ENCODE results near the gene SDR9C7.
"Not testable (repeated sequence)": the region's sequence is repeated elsewhere in the genome, so short reads cannot be mapped to it uniquely, and the experiment has no call there.

SDR9C7 gene

GRCh38 chr12:56914256-56914655 is 20.0 kb downstream of the SDR9C7 start:
- DNase-seq, result no peak

- DNase-seq, result not testable (repeated sequence)
Observed at GRCh38 chr12:56909403-56909802, 24.8 kb downstream of the SDR9C7 start.

- DNase-seq, result no peak
Observed at GRCh38 chr12:56908136-56908535, 26.1 kb downstream of the SDR9C7 start.

- DNase-seq, result no peak
Observed at GRCh38 chr12:56905852-56906251, 28.4 kb downstream of the SDR9C7 start.

DNA sequence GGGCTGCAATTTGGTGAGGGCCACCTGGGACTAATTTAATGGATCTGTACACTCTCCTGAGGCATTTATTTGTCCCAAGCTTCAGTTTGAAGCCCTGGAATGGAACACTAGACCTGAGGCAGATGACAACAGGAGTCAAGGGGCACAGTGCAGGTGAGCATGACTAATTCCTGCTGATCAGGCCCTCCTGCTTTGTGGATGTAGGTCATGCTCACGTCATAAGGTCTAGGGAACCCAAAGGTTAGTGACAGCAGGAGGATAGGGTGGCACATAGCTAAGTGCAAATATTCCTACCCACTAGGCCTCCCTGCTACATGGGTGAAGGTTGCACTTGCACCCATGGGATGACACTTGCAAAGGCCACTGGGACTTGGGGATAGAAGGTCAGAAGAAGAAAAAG is 30.8 kb downstream of the SDR9C7 start:
- no peak for DNase-seq

DNA sequence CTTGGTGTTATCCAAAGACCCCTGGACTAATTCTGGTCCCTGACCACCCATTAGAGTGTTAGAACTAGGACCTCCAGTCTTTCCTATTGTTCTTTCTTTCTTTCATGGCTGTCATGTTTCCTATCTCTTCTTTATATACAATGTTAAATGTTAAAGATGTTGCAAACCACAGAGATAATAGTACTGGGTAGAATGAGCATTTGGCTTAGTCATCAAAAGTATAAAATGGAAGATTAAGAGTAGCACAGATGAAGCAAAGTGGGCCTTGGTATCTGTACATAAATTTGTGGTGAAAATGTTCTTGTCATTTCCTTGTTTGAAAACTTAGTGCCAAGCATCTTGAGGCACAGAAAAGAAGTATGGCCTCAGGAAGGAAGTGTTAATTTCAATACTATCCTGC is 32.9 kb downstream of the SDR9C7 start:
- DNase-seq, result not testable (repeated sequence)

DNA sequence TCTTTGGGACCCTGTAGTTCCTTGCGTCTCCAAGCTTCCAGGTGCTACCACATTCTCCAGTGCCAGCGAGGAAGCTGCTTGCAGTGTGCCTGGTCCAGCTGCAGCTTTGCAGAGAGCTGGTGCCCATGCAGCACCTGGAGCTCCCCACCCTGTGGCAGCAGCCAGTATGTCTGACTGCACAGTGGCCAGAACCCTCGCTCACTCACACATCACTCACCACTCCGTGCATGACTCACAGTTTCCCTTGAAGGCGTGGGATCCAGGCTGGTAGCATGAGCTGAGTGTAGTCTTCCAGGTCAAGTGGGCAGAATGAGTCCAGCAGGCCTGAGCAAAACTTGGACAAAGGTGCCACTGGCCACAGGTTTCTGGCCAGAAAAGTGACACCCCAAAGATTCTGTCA is 33.6 kb downstream of the SDR9C7 start:
- DNase-seq, result no peak

DNA sequence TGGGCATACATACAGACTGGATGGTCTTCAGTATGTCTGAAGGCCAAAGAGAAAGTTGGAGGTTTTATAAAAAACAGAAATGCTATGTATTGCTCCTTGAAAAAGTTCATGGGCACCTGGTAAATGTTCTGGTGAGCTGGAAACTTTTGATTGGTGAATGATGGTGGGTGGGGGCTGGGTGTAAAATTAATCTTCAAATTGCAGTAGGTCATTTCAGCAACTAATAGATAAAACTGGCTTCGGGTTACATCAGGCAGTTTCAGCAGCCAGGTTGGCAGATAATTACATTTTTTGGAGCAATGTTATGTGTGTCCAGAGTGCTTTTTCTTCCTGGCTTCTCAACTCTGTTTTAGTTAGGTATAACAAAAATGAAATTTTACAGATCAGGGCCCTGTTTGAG is 35.3 kb downstream of the SDR9C7 start:
- no peak for DNase-seq

DNA sequence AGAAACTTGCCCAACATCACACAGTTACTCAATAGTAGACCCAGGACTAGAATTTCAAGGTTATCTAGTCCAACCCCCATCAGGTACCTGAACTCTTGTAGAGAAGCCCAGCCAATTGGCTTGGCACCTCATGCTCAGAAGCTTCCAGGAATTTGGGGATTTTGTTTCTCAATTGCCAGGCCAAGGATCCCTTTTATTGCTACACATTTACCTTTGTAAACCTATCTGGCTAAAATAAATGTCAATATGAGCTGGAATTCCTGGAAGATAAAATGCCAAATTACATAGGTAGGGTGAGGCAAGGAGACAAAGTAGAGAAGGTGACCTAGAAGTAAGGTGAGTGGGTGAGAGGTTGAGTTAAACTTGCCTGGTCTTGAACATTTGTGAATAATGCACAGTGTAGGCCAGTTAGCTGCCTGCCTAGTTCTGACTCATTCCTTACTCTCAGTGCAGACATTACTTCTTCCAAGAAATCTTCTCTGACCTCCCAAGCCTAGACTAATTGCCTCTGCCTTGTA is 36.3 kb downstream of the SDR9C7 start:
- DNase-seq, result no peak

DNA sequence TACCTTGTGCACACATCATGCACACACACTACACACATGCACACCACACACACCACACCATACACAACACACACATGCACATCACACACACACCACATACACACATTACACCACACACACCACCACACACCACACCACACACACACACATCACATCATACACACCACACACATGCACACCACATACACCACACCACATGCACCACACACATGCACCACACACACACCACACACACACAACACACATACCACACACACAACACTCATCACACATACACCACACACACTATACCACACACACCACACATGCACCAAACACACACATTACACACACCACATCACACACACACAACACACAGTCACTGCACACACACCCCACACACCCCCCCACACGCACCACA is 38.1 kb downstream of the SDR9C7 start:
- DNase-seq, result no peak

- DNase-seq, result no peak
Observed at GRCh38 chr12:56894698-56895368, 39.4 kb downstream of the SDR9C7 start.

- not testable (repeated sequence) for DNase-seq
Observed at GRCh38 chr12:56891885-56892284, 42.3 kb downstream of the SDR9C7 start.

GRCh38 chr12:56886319-56886718 is 47.9 kb downstream of the SDR9C7 start:
- no peak for DNase-seq

- DNase-seq, result no peak
Observed at GRCh38 chr12:56885316-56885715, 48.9 kb downstream of the SDR9C7 start.

DNA sequence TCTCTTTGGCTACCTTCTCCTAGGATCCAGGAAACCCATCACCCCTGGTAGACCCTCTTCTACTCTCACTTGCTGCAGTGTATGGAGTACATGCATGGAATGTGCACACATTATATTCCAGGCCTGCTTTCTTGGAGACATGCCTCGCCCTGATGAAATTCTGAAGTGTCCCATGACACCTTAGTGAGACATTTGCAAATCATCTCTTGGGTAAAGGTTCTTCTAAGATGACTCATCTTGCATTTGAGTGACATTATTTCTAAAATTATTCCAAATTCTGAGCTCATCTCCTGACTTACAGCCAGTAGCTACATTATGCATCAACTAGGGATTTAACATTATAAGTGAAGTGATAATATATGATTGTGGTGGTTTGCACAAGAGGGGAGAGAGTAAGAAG is 49.8 kb downstream of the SDR9C7 start:
- no peak for DNase-seq

DNA sequence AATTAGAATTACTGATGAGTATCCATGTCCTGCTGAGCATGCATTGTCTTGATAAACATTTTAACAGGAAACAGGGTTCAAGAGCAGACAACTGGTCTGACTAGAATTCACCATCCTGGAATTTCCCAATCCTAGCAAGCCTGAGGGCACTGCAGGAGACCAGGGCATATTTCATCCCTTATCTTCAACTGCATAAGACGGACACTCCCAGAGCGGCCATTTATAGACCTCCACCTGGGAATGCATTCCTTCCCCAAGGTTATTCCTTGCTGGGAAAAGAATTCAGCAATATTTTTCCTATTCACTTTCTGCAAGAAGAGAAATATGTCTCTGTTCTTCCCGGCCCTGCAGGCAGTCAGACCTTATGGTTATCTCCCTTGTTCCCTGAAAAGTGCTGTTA is 51.8 kb downstream of the SDR9C7 start:
- not testable (repeated sequence) for DNase-seq

GRCh38 chr12:56880125-56880992 is 53.8 kb downstream of the SDR9C7 start:
- DNase-seq, result no peak

DNA sequence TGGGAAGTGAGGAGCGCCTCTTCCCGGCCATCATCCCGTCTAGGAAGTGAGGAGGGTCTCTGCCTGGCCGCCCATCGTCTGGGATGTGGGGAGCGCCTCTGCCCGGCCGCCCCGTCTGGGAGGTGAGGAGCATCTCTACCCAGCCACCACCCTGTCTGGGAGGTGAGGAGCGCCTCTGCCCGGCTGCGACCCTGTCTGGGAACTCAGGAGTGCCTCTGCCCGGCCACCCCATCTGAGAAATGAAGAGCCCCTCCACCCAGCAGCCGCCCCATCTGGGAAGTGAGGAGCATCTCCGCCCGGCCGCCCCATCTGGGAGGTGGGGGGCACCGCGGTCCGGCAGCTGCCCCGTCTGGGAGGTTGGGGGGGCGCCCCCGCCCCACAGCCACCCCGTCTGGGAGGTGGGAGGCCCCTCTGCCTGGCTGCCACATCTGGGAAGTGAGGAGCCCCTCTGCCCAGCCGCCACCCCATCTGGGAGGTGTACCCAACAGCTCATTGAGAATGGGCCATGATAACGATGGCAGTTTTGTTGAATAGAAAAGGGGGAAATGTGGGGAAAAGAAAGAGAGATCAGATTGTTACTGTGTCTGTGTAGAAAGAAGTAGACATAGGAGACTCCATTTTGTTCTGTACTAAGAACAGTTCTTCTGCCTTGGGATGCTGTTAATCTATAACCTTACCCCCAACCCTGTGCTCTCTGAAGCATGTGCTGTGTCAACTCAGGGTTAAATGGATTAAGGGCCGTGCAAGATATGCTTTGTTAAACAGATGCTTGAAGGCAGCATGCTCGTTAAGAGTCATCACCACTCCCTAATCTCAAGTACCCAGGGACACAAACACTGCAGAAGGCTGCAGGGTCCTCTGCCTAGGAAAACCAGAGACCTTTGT is 54.7 kb downstream of the SDR9C7 start:
- not testable (repeated sequence) for DNase-seq

- DNase-seq, result no peak
Observed at GRCh38 chr12:56878010-56878339, 56.2 kb downstream of the SDR9C7 start.

DNA sequence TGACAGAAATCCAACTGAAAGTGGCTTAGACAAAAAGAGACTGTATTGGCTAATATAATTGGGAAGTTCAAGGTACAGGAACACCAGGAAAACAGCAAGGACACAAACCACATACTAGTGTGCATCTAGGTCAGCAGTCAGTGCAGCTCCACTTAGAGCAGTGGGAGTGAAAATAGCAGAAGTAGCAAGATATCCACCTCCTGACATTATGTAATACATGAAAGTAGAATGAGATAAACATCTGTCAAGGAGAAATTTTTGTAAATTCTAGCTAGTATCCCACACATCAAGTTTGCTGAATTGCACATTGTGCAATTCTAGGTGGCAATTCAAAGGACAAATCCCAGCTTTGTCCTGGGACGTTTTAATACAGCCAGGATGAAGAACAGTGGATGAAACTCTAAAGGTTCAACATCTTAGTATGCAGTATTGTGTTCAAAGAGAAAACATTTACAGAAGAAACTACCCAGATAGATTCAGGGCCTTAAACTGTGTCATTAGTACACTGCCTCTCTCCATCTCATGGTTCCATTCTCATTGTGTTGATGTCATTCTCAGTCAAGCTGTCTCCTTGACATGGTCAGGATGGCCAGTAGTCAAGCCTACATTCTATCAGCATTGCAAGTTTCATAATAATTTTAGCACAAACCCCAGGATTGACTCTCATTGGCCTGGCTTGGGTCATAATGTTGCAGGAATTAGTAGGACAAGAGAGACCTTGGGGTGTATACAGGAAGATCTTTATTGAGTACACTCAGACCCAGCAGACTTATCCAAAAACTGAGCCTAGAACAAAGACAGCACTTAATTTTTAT is 56.8 kb downstream of the SDR9C7 start:
- DNase-seq, result no peak

DNA sequence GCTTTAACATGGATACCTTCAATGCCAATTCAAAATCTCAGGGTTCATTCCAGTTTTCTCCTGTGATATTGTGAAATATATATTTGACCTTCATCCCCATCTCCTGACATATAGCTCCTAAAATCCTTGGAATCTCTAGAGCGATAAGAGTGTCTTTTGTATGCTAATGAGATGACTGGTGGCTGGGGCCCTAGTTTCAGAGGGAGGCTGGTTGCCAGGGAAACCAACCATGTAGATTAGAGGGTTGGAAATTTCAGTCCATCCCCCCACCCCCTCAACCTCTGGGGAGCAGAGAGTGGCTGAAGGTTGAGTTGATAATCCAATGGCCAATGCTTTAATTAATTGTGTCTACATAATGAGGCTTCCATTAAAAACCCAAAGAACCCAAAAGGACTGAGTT is 59.4 kb downstream of the SDR9C7 start:
- no peak for DNase-seq

DNA sequence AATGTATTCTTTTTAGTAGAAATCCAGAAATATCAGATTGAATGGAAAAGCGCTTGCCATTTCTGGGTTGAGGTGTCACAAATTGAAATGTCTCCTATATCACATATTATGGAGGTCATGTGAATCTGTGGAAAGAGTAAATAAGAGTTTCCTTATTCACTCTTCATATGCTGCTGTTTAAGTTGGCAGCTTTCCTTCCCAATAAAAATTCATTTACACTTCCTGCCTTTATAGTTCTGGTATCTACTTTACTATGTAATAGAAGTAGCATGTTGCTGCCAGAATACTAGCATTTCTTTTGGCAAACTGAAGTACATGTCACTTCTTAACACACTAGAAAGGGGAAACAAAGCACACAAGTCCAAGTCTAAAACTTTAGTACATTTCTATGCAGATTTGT is 60.8 kb downstream of the SDR9C7 start:
- DNase-seq, result no peak
